Measurements from ENCODE around the gene ZNF568.

Gene ZNF568

GRCh38 chr19:37007587-37008220 lies 91.6 kb downstream of the ZNF568 start:
- peak; percentile 92 to 96 for DNase-seq

- no peak for DNase-seq
These were observed 93.7 kb downstream of the ZNF568 start for GRCh38 chr19:37009871-37010270.

GRCh38 chr19:37012093-37012745 lies 96.1 kb downstream of the ZNF568 start:
- DNase-seq = no peak

GRCh38 chr19:37014456-37014855 lies 98.3 kb downstream of the ZNF568 start:
- DNase-seq = no peak

- DNase-seq = no peak
These were observed 129.0 kb downstream of the ZNF568 start for GRCh38 chr19:37045140-37045539.

Data from NCI-H1930 (cell line).